ENCODE results near the gene OSR1. TPM values are rescaled to one million over a fixed set of nuclear protein-coding genes. Genes with fewer than 3 reads are reported as not detected.

Gene OSR1
- total and polyA plus RNA-seq, 8 donors = 20.5 to 50.9 (median 40.2) TPM

DNA sequence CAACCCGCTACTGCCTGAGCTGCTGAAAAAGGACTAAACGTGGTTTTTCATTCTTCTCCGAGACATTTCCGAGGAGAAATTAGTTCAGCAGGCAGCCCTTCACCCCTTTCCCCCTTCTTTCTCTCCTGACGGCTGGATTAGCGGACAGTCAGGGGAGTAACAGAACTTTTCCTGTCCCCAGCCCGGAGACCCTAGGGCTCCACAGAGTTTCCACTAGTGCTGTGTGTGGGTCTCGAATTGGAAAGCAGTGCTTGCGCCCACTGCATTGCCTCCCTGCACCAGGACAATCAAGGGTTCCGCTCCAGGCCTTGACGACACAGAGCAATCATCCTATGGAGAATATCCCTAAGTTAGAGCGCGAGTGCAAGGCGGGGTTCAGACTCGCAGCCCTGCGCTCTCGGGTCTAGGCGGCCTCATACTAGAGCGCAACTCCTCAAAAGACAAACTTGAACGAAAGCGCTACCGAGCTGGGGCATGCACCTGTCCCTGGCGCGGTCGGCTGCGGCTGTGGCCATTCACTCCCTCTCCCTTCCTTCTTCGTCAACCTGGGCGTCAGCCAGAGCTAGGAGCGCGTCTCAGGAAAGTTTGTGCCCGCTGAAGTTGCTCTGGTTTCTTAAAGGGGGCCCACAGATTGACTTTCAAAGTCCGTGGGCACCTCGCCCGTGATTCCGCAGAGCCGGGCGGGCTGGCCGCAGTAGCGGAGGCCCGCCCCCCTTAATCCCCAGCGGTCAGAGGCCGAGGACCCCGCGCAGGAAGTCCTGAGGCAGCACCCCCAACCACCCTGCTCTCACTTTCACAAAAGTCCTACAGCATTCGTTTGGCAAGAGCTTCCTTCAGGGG lies 801 bp downstream of the OSR1 start:
- Histone ChIP-seq H3K4me3 (peak overlapping the region; percentile 47 to 51), H3K36me3 (no peaks in the 10 kb centered on the region), H3K27me3 (peaks cover 76 to 96% of the 10 kb centered on the region in 2 donors), H3K27ac (peak overlapping the region; percentile 45 to 68), H3K4me1 (peaks cover 4 to 26% of the 10 kb centered on the region in 2 donors), H3K9me3 (no peaks in the 10 kb centered on the region)
- peak; percentile 35 for ATAC-seq
- DNase-seq = peak in 1 of 4 donors; percentile 76
- TF ChIP-seq, protein P1, sequence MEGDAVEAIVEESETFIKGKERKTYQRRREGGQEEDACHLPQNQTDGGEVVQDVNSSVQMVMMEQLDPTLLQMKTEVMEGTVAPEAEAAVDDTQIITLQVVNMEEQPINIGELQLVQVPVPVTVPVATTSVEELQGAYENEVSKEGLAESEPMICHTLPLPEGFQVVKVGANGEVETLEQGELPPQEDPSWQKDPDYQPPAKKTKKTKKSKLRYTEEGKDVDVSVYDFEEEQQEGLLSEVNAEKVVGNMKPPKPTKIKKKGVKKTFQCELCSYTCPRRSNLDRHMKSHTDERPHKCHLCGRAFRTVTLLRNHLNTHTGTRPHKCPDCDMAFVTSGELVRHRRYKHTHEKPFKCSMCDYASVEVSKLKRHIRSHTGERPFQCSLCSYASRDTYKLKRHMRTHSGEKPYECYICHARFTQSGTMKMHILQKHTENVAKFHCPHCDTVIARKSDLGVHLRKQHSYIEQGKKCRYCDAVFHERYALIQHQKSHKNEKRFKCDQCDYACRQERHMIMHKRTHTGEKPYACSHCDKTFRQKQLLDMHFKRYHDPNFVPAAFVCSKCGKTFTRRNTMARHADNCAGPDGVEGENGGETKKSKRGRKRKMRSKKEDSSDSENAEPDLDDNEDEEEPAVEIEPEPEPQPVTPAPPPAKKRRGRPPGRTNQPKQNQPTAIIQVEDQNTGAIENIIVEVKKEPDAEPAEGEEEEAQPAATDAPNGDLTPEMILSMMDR (IDR thresholded peaks at IDR 0.05) = no peak
- intact Hi-C loops (cut with DNase I) = no loop called here

DNA sequence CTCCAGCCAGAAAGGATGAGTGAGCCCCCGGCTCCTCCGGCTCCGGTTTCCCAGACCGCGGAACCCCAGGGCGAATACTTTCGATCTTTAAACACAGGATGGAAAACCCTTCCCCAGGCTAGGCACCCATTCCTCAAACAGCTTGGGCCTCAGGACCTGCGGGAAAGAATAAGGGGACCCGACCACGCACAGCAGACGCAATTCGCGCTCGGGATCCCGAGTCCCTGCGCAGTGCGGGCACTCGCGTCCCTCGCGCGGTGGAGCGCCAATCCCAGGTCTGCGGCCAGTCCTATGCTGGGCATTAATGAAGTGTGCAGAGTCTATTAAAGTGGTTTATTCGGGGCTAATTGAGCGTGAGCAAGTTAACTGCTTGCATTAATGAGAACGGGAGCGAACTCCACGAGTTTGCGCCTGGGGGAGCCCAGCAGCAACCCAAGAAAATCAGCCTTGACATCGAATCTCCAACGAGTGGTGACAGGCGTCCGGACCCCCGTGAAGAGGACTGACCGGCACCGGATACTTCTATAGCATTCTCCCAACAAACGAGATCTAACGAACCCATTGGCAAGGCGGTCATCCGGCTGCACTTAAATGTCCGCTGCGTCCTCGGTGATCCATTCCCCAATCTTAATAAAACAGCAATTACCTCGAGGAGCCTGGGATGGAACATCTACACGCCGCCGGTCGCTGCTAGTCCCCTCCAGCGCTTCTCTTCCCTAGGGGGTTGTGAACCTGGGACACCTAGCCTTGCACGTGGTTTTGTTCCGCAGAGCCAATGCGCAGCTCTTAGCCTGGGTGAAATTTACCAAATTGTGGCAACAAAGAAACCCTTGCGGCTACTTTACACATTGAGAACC lies 1.6 kb downstream of the OSR1 start:
- Histone ChIP-seq H3K4me3 (peak overlapping the region; percentile 47 to 51), H3K4me1 (peaks cover 3 to 30% of the 10 kb centered on the region in 2 donors), H3K9me3 (no peaks in the 10 kb centered on the region), H3K27ac (peak overlapping the region in 1 of 2 donors; percentile 13), H3K27me3 (peaks cover 80 to 100% of the 10 kb centered on the region in 2 donors), H3K36me3 (peaks cover 0 to 7% of the 10 kb centered on the region in 2 donors)
- TF ChIP-seq, protein P1 (IDR thresholded peaks at IDR 0.05) = no peak
- intact Hi-C loops (cut with DNase I) = no loop called here
- DNase-seq (peak in 1 of 4 donors; percentile 58), ATAC-seq (no peak)

DNA sequence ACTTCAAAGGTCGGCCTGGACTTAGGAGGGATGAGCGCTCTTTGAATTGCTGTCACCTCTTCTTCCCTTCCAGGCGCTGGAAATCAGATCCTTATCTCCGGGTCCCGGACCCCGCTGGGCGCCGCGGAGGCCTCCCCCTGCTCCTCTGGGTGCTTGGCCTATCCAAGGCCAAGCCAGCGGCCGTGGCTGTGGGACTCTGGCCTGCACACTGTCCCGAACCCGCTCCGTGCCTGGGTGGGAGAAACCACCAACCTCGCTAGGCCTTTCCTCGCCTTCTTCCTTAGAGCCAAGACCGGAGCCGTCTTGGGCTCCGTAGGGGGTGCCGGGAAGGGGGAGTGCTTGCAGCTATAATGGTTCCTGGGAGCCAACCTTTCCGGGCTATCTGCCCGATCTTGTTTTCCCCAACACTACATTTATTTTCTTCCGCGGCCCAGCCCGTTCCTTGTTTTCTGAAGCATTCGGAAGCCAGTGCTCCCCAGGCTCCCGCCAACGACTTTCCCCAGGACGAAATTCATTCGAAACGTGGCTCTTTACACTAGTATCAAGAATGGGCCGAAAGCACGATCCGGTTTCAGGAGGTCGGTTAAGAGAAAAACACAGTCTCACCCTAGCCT lies 2.4 kb downstream of the OSR1 start:
- H3K36me3 ChIP-seq = peaks cover 0 to 14% of the 10 kb centered on the region in 2 donors
- H3K4me1 ChIP-seq = peaks cover 0 to 33% of the 10 kb centered on the region in 2 donors
- ATAC-seq (no peak), DNase-seq (peak in 1 of 4 donors; percentile 77)
- H3K27me3 ChIP-seq = peaks cover 80 to 100% of the 10 kb centered on the region in 2 donors
- no peaks in the 10 kb centered on the region for H3K9me3 ChIP-seq
- TF ChIP-seq, protein P1 (IDR thresholded peaks at IDR 0.05) = no peak
- intact Hi-C loops (cut with DNase I) = no loop called here
- peak overlapping the region; percentile 47 to 51 for H3K4me3 ChIP-seq
- H3K27ac ChIP-seq = peak overlapping the region in 1 of 2 donors; percentile 48

DNA sequence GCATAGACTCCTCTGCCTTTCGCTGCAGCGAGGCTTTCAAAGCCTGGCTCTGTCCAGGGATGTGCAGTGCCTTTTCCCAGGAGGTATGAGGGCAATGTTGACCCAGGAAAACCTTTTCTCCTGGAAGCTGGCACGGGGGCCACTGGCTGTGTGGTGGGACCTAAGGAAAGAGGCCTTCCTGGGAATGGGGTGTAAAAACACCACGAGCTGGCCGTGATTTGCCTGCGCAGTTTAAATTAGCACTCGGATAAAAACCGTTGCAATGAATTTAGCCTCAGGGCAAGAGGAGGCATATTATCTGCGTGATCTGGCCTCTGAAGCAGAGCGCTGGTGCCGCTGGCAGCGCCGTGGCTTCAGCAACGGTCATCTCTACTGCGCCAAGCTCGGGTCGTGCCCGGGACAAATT lies 3.0 kb downstream of the OSR1 start:
- TF ChIP-seq, protein P1 (IDR thresholded peaks at IDR 0.05) = no peak
- ATAC-seq = no peak
- H3K27ac ChIP-seq = peak overlapping the region in 1 of 2 donors; percentile 48
- peaks cover 0 to 14% of the 10 kb centered on the region in 2 donors for H3K36me3 ChIP-seq
- intact Hi-C loops (cut with DNase I) = no loop called here
- peaks cover 79 to 100% of the 10 kb centered on the region in 2 donors for H3K27me3 ChIP-seq
- H3K4me1 ChIP-seq = peaks cover 0 to 36% of the 10 kb centered on the region in 2 donors
- peak overlapping the region; percentile 47 to 51 for H3K4me3 ChIP-seq
- DNase-seq = no peak
- no peaks in the 10 kb centered on the region for H3K9me3 ChIP-seq

Data from left lung (tissue), 10 donors.